Fibroblast of lung (primary cell): Measurements from ENCODE around the gene PRKCH.

Experiments used
- EZH2 ChIP-seq: IDR thresholded peaks from 2 replicates; pipeline ENCODE4 v1.5.1; 2012; ENCODE audit warnings: low read length, control low read depth, mild to moderate bottlenecking; ENCODE audit errors: missing control alignments
- TF ChIP-seq, protein P1 (sequence below), 2 donors: IDR thresholded peaks in 1 of 2; conservative IDR thresholded peaks in 1 of 2; 1 replicate in 1 of 2; 2 replicates in 1 of 2; pipeline ENCODE4 v1.5.1; 2011 to 2012; ENCODE audit warnings: low read length in 2 of 2, control low read depth in 1 of 2, inconsistent platforms in 1 of 2, low read depth in 1 of 2, mild to moderate bottlenecking in 1 of 2

DNA sequence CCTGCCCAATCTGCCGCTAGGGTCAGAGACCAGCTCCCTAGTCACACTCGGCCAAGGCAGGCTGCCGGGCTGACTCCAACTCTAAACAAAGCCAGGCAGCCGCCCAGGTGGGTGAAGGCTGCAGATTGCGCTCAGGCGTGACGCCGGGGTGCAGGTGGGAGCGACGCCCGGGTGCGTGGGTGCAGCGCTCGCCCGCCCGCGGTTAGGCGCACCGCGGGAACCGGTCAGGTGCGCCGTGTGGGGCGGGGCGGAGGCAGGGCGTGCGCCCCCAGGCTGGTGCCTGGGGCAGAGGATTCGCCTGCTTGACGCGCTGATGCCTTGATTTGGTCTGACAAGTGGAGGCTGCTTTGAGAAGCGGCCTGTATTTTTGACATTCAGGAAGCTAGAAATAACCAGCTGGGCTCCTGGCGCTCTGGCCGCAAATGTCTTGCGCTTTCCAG is 247.2 kb downstream of the PRKCH start:
- TF ChIP-seq, protein P1, sequence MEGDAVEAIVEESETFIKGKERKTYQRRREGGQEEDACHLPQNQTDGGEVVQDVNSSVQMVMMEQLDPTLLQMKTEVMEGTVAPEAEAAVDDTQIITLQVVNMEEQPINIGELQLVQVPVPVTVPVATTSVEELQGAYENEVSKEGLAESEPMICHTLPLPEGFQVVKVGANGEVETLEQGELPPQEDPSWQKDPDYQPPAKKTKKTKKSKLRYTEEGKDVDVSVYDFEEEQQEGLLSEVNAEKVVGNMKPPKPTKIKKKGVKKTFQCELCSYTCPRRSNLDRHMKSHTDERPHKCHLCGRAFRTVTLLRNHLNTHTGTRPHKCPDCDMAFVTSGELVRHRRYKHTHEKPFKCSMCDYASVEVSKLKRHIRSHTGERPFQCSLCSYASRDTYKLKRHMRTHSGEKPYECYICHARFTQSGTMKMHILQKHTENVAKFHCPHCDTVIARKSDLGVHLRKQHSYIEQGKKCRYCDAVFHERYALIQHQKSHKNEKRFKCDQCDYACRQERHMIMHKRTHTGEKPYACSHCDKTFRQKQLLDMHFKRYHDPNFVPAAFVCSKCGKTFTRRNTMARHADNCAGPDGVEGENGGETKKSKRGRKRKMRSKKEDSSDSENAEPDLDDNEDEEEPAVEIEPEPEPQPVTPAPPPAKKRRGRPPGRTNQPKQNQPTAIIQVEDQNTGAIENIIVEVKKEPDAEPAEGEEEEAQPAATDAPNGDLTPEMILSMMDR (conservative IDR thresholded peaks at IDR 0.05 in 1 of 2, IDR thresholded peaks at IDR 0.05 in 1 of 2; ENCODE audit: low read depth in 1 of 2, low read length in 2 of 2), result no peak
- no peak for TF ChIP-seq EZH2
